Dermis blood vessel endothelial cell (primary cell): ENCODE measurements around the gene MGME1. TPM values are rescaled to one million over a fixed set of nuclear protein-coding genes. Genes with fewer than 3 reads are reported as not detected.

ENCODE experiments used
- DNase-seq: peaks from one replicate; pipeline ENCODE4 v3.0.0; 2010
- total RNA-seq: library from RNA; depleted of rRNA; stranded (reverse); fragments of >200 nt; gene quantifications from 2 replicates; pipeline ENCODE4 v1.2.3, GENCODE V29; 2014

Gene MGME1
- total RNA-seq, 1 donor from 2014 or later: 8.5 TPM

- no peak for DNase-seq
These were observed 28.4 kb upstream of the MGME1 start for GRCh38 chr20:17940224-17940971.

GRCh38 chr20:17941087-17941825 is 27.6 kb upstream of the MGME1 start:
- DNase-seq: no peak

GRCh38 chr20:17941826-17942196 is 27.0 kb upstream of the MGME1 start:
- no peak for DNase-seq

GRCh38 chr20:17943343-17943742 is 25.5 kb upstream of the MGME1 start:
- DNase-seq: no peak

GRCh38 chr20:17944854-17945474 is 23.9 kb upstream of the MGME1 start:
- no peak for DNase-seq

GRCh38 chr20:17946040-17946439 is 22.8 kb upstream of the MGME1 start:
- DNase-seq: no peak

- DNase-seq: no peak
These were observed 22.0 kb upstream of the MGME1 start for GRCh38 chr20:17946572-17947473.

- no peak for DNase-seq
These were observed 21.4 kb upstream of the MGME1 start for GRCh38 chr20:17947474-17947815.

GRCh38 chr20:17948442-17948841 is 20.4 kb upstream of the MGME1 start:
- no peak for DNase-seq

- DNase-seq: no peak
These were observed 18.9 kb upstream of the MGME1 start for GRCh38 chr20:17949899-17950298.

GRCh38 chr20:17950670-17951069 is 18.1 kb upstream of the MGME1 start:
- DNase-seq: no peak

GRCh38 chr20:17951323-17951722 is 17.5 kb upstream of the MGME1 start:
- DNase-seq: no peak

- DNase-seq: no peak
These were observed 15.8 kb upstream of the MGME1 start for GRCh38 chr20:17952692-17953684.

- DNase-seq: no peak
These were observed 14.9 kb upstream of the MGME1 start for GRCh38 chr20:17953935-17954334.

GRCh38 chr20:17955302-17955701 is 13.5 kb upstream of the MGME1 start:
- DNase-seq: no peak

- no peak for DNase-seq
These were observed 12.6 kb upstream of the MGME1 start for GRCh38 chr20:17956099-17956685.

- no peak for DNase-seq
These were observed 11.1 kb upstream of the MGME1 start for GRCh38 chr20:17957505-17958363.

GRCh38 chr20:17958373-17959256 is 10.2 kb upstream of the MGME1 start:
- peak; percentile 41 for DNase-seq

GRCh38 chr20:17959257-17959627 is 9.6 kb upstream of the MGME1 start:
- no peak for DNase-seq
